Fibroblast of the conjunctiva (primary cell): ENCODE measurements around the gene NTN1.
"Not testable (repeated sequence)": the region's sequence is repeated elsewhere in the genome, so short reads cannot be mapped to it uniquely, and the experiment has no call there.

ENCODE experiments used
- DNase-seq: peaks from one replicate; pipeline ENCODE4 v3.0.0-alpha.2; 2010; ENCODE audit warnings: low read depth

NTN1 gene

DNA sequence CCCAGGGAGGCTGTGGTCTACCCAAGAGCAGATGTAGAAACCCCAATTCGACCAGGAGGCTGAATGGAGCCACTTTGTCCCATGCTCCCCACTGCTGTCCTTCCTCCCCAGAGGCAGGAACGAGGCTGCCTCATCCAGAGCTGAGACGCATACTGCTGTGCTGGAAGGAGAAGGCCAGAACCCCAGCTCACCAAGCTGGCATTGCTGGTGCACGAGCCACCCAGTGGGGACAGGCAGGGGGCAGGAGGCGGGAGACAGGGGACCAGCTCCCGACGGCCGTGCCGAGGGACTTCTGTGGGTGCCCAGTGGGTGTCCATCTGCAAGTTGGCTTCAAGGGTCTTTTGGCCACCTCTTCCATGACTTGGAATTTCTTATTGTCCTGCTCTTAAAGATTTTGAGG is 66.6 kb downstream of the NTN1 start:
- DNase-seq = no peak

DNA sequence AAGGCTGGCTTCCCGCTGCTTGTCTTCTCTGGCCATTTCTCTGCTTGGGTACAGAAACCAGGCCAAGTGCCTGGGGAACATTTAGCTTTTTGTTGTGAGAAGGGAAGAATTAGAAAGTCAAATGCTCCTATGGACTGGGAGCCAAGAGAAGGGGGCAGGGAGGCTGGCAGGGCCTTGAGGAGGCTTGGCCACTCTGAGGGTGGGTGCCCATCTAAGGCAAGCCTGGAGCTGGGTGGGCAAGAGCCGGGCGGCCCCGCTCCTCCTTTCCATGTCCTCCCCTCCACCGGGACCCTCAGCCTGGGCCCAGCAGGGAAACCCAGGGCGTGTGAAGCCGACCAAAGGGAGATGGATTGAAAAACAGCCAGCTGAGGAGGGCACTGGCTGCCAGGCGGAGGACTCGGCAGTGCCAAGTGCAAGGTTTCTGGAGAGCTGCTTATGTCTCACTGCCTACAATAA is 69.4 kb downstream of the NTN1 start:
- no peak for DNase-seq

DNA sequence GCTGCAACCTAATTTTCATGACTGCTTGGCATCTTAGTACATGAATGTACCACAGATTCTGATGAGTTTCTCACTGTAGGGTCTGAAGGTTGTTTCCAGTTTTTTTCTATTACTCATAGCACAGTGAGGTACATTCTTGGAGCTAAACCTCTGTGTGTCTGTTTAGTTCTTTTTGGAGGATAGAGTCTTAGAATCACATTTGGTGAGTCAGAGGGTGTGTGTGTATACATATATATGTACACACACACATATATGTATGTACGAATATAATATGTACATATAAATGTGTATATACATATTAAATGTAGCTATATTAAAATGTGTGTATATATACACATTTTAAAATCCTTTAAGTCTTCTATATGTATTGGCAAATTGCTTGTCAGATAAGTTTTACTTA is 72.9 kb downstream of the NTN1 start:
- no peak for DNase-seq

DNA sequence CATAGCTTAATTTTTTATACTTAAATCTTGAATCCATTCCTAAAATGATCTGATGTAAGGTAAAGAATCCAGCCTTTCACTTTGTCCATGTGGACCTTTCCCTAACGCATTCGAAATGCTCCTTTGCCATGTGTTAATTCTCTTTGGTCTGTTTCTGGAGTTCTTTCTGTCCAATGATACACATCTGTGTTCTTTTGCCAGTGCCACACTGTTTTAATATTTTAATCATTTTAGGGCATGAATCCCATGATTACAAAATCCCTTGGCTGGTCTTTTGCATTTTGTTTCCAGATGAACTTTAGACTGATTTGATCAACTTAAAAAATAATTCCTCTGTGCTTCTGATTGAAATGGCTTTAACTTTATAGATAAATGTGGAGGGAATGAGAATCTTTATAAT is 74.1 kb downstream of the NTN1 start:
- peak; percentile 4 for DNase-seq

DNA sequence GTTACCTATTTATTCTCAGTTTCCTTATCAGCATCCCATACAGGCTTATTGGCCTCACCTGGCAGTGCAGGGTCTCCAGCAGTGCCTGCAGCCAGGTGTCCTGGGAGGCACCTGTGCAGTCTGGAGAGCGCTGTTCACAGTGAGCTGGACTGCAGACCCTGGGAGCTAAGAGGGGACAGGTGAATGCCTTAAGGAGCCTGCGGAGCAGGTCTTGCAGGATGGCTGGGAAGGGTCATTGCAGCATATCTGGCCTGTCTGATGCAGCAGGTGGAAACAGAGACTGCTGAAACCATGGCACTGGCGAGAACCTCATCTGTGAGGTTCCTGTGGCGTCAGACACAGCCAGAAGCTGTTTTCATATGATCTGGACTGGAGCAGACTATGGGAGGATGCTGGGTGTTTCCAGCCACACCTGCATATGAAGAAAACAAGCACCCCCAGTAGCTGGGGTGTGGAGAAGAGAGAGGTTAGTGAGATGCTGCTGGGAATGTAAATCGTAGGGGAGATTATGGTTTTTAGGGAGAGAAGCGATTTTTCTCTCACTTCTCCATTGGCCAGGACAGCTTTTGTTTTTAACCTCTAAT is 77.0 kb downstream of the NTN1 start:
- DNase-seq = no peak

DNA sequence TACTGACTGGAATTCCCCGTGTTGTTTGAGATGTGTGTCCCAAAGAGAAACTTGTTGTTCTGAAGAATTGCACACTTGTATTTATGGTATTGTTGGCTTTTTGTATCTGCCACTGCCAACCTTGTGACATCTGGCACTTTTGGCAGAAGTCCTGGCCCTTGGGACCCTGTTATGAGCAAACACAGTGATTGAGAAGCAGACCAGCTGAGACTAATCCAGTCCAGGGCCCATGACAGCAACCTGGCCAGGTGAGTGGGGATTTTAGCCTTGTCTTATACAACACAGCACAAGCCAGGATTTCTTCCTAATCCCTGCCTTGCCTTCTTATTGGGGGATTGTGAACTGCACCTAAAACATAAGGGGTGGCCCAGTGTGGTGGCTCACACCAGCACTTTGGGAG is 80.0 kb downstream of the NTN1 start:
- DNase-seq = no peak

DNA sequence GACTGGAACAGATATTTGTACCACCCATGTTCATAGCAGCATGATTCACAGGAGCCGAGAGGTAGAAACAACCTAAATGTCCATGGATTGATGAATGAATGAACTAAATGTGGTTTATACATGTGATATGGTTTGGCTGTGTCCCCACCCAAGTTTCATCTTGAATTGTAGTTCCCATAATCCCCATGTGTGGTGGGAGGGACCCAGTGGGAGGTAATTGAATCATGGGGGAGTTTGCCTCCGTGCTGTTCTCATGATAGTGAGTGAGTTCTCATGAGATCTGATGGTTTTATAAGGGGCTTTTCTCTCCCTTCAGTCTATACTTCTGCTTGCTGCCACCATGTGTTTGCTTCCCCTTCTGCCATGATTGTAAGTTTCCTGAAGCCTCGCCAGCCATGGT is 81.9 kb downstream of the NTN1 start:
- not testable (repeated sequence) for DNase-seq

DNA sequence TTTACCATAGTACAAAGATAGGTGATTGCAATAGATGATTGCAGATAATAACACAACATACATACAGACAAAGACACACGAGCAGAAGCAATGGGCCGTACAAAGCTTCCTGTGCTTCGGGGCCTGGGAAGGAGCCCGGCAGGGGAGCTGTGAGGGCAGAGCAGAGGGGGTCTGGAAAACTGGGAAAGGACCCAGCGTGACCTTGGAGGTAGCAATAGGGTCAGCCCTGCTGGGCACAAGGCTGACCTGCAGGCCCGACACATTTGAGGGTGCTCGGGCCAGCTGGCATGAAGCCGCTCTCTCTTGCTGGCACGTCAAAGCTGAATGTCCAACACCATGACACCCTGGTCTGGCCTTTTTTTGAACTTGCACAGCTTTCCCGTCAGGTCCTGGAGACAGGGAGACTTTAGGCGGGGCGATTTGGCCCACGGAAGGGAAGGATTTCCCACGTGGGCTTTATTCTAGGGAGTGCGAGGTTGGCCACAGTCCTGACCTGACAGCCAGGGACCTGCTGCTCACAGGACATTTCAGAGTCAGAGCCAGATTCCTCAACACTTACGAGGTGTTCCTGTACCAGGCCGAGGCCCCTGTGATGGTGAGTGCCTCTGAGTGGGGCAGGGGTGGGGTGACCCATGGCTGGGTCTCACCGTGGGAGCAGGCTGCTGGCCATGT is 83.2 kb downstream of the NTN1 start:
- DNase-seq = no peak

DNA sequence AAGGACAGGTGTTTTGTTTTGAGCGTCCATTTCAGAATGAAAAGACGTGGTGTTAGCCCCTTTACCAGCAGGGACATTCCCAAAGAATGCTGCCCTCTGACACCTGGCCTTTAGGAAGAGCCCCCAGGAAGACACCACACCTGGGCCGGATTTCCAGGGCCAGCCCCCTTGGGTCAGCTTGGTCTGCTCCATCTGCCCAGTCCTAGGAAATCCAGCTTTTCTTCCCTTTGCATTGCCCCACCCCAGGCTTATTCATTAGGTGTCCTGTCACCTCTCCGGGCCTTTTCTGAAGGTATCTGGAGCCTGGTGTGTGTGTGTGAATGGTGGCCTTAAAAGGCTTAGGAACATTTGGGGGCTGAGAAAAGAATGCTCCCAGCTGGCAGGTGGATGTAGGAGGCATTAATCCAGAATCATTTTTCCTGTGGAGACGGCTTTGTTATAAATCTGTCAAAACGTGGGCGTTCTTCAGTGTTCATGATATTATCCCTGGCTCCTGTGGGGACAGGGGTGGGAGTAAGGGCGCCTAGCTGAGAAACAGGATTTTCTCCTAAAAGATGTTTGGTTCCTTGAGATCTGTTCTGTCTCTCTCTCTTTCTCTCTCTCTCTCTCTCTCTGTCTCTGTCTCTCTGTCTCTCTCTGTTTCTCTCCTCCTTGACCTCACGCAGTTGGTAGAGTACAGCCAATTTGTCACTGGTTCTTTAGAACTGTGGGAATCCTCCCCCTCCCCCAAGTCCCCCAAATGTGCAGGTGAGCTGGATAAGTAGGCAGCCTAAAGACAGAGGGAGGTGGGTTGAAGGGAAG is 84.0 kb downstream of the NTN1 start:
- DNase-seq = no peak

DNA sequence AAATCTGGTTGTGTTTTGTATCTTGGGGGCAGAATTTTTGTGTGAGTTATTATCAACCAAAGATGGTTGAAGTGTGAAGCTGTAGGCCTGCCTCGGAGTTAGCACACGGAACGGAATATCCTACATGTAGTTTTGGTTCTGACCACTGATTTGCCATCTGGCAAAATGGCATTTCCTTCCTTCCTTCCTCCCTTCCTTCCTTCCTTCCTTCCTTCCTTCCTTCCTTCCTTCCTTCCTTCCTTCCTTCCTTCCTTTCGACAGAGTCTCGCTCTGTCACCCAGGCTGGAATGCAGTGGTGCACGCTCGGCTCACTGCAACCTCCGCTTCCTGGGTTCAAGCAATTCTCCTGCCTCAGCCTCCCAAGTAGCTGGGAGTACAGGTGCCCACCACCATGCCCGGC is 85.0 kb downstream of the NTN1 start:
- not testable (repeated sequence) for DNase-seq

DNA sequence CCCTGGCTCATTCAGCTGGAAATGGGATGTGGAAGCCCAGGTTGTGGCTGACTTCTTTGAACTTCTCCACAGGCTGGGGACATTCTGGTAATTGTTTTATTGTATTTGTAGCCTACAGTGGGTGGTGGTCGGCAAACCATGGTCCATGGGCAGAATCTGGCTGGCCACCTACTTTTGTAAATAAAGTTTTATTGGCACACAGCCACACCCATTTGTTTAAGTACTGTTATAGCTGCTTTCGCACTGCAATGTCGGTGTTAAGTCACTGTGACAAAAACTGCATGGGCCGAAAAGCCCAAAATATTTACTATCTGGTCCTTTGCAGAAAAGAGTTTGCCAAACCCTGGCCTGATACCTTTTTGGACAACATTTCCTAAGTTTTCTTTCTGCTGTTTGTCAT is 86.2 kb downstream of the NTN1 start:
- no peak for DNase-seq

DNA sequence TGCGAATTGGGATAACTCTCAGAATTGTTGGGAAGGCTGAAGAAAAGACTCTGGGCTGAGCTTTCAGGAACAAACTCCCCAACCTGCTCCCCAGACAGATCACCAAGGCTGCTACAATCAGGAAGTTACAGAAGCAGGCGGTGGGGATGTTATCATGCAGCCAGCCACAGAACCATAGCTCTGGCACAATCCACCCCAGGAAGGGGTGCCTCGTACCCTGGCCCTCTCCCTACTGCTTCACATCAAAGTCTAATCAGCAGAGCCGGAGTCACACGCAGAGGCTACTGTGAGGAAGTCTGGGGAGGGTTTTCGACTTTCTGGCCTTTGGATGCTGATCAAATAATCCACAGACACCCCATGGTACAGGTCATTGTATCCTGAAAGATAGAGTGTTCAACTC is 86.8 kb downstream of the NTN1 start:
- no peak for DNase-seq

DNA sequence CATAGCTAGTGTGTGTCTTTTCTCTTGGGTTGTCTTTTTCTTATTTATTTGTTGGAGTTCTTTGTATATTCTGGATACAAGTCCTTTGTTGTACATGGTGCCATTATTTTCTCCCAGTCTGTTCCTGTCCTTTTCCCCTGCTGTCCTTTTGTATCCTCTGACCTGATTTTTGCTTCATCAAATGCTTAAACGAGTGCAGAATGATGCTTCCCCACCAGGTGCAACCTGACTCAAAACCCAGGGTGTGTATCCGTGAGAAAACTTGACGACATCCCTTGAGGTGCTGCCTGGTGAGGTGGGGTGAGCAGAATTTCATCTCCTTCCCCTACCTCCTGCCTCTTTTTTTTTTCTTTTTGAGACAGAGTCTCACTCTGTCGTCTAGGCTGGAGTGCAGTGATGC is 88.6 kb downstream of the NTN1 start:
- no peak for DNase-seq

DNA sequence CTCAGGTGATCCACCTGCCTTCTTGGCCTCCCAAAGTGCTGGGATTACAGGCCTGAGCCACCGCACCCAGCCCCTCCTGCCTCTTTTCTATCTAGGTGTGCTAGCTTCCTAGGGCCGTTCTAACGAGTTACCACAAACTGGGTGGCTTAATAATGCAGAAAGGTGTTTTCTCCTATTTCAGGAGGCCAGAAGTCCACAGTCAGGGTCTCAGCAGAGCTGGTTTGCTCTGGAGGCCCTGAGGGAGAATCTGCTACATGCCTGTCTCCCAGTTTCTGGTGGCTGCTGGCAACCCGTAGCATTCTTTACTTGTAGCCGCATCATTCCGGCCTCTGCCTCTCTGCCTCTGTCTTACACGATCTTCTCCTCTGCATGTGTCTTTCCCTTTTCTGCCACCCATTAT is 89.2 kb downstream of the NTN1 start:
- DNase-seq = no peak

DNA sequence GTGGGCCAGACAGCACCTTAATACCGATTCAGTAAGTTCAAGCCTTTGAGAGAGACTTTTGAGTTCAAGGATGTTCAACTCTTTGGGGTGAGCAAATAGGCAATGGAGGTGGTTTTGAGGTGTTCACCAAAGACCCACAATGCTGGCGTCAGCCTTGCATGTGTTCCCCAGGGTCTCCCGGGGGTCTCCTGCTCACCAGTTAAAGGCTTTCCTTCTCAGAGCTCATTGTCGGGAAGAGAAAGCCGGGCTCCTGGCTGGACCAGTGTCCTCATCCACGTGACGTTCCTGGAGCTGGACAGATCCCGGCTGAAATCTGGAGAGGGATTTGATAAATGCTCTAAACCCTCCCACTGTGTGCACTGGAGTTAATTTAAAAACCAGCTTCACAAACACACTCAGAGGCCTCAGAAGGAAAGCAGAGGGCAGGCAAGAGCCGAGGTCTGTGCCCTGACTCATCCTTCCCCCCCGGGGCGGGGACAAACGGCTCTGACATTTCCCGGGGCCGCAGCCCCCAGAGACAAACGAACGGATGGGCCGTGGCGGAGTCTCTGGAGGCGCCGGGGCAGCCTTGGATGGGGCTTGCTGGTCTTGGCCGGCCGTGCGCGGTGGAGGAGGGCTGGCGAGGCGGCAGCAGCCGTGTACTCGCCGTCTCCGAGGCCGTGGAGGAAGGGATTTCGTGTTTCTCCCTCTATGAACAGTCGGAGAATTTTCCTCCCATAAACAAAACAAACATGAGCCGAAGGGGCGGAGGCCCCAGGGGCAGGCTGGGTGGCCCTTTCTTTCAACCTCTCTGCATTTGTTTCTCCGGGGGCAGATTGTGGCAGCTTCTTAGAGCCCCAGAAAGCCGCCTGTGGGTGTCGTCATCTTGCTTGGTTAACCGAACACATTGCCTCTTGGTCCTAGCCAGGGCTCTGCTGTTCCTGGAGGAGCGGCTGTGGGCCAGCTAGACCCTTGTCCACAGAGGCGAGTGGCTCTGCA is 94.2 kb downstream of the NTN1 start:
- peak; percentile 48 for DNase-seq

DNA sequence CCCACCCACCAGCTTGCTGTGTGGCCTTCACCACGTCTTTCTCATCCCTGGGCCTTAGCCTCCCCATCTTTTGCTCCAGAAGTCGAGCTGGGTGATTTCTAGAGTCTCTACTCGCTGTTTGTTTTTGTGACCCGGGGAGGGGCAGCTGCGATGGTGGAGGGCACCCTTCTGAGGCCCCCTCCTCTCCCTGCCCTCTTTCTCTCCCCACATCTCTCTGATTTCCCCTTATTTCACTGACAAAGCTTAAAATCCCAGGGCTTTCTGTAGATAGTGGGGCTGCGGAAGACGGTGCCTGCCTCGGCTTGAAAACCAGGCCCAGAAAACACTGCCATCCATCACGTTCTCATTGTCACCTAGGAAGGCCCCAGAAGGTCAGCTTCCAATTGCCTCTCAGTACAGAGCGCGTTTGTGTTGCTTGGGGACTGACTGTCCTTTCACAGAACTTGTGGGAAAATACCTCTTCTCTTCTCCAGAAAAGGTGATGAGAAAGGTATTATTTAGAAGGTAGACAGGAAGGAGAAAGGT is 95.1 kb downstream of the NTN1 start:
- DNase-seq = no peak

DNA sequence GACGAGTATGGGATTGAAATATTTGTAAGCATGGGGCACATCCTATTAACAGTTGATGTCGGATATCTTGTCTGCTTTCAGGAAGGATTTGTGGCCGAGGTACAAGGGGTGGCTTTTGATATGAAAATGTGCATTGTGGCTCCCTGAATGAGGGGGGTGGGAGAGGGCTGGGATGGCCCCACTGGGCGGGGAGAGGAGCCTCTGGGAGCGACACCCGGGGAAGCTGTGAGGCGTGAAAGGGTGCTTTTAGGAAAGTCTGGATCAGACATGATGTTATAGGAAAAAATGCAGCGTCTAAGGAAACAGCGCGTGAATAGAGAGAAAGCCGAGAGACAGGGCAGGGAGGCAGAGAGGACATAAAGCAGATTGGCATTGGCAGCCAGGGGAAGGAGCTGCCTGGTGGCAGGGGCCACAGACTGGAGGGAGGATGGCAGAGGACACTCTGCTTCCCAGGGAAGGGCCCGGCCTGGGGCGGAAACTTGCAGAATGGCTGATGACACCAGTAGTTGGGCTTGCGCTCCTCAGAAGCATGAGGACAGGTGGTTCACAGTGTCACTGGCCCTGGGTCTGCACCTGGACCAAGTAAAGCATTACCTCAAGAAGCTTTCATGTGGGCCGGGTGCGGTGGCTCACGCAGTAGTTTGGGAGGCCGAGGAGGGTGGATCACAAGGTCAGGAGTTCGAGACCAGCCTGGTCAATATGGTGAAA is 95.7 kb downstream of the NTN1 start:
- no peak for DNase-seq

DNA sequence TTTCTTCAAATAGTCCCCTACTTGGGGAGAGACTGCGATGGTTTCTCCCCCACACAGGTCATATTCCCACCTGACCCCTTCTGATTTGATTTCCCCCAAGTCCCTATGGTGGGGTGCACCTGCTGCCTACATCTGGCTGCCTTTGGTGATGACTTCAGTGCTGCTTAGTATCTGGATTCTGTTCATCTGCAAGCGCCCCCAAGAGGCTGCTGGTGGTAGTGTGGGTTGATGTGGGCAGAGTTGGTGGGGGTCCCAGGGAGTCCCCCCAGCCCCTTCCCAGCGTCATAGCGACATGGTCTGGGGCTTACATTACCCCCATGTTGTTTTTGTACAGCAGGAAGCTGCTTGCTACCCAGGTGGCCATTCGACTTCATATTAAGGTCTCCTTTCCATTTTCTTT is 99.2 kb downstream of the NTN1 start:
- no peak for DNase-seq

DNA sequence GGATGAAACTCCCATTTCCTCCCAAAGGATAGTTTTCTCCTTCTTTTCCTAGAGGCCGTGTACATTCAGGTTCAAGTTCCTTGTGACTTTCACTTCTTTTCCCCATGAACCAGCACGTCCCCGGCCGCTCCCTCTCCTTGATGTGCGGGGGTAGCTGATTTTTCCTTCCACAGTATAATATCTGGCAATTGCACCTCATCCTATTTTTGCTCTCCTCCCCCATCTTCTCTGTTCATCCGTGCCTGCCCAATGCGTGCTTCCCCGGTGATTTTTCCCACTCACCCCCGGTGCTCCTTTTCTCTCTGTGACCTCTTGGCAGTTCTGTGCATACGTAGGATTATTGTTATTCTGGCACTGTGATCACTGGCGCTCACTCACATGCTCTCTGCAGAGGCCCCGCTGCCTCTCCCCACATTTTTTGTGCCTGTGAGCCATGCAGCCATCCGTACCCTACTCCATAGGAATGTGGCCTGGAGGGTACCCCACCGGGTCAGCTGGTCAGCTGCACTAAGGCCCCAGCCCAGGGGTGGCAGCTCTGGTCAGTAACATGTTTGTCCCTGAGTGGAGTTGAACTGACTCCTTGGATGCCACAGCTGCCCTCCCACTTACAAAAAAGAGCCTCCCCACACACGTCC is 100.0 kb downstream of the NTN1 start:
- DNase-seq = no peak

DNA sequence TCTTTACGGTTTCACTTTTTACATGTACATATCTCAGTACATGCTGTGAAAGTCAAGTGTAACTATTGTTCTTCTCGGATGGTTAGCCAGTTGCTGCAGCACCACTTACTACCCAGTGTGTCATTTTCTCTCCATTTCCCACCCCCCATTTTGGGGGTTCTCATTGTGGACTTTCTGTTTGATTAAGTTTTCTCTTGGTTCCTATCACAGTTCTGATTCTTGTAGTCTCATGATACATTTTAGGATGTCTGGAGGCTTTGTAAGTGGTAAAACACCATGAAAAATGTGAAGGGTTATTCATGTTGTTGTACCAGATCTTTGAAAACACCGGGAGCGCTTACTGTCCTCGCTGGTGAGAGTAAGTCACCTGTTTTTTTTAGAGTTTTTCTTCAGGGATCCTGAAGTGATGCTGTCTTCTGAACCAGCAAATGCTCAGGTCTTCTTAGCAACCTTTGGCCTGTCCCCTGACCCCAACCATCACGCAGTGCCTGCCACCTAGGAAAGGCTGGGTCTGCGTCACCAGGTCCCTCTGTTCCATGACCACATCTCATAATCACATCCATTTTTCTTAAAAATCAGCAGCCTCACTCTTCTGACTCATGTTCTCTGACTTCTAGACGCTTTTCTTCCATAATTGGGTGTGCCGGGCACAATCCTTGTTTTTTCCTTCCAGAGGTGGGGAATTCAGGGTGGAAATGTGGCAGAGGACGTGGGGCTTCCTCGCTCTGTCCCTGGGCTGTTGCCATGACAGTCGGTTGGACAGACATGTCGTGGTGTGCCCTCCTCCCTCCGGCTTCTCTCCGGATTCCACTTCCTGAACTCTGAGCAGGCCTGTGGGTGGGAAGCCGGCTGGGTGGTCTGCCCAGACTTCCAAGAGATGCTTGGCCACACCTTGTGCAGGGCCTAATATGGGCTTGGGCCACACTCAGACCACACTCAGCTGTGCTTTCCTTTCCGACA is 102.6 kb downstream of the NTN1 start:
- no peak for DNase-seq
